ENCODE measurements around the gene NACC2.

GRCh38 chr9:135989722-135990467, 105.2 kb downstream of the NACC2 start:
- TF ChIP-seq EZH2 (IDR thresholded peaks at IDR 0.05) (no peak), CTCF (IDR thresholded peaks at IDR 0.05) (no peak), EZH2phosphoT487 (IDR thresholded peaks at IDR 0.05) (no peak)

Measured in neural progenitor cell (in vitro differentiated cells).